DOHH2 (cell line): ENCODE data around the gene USP49.
"Not testable (repeated sequence)": the region's sequence is repeated elsewhere in the genome, so short reads cannot be mapped to it uniquely, and the experiment has no call there.

ENCODE experiments used
- EZH2phosphoT487 ChIP-seq: fragments of 200-600 bp; sonication (generic); IDR thresholded peaks from 2 replicates; pipeline ENCODE4 v1.6.1; 2017; ENCODE audit warnings: borderline replicate concordance, mild to moderate bottlenecking, antibody characterized with exemption, low read length, moderate library complexity, mixed read lengths
- TF ChIP-seq, protein P1 (sequence below): fragments of 200-600 bp; sonication (generic); IDR thresholded peaks from one replicate; pipeline ENCODE4 v1.5.1; 2014; ENCODE audit warnings: antibody characterized with exemption, mild to moderate bottlenecking, low read depth, low read length; ENCODE audit not compliant: poor library complexity, severe bottlenecking

DNA sequence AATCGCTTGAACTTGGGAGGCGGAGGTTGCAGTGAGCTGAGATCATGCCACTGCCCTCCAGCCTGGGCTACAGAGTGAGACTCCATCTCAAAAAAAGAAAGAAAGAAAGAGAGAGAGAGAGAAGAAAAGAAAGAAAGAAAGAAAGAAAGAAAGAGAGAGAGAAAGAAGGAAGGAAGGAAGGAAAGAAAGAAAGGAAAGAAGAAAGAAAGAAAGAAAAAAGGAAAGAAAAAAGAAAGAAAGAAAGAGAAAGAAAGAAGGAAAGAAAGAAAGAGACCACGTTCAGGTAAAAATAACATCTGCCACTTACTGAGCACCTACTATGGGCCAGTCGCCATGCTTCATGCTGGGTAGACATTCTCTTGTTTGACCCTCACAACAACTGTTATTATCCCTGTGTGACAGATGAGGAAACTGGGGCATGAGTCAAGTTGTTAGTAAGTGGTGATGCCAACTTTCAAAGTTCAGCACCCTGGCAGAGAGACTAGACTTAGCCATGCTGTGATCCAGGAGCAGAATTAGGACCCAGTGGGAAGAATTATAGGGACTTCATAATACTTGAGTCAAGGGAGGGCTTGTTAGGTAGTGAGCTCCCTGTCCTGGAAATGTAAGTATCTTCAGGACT, 129.0 kb downstream of the USP49 start:
- TF ChIP-seq, protein P1, sequence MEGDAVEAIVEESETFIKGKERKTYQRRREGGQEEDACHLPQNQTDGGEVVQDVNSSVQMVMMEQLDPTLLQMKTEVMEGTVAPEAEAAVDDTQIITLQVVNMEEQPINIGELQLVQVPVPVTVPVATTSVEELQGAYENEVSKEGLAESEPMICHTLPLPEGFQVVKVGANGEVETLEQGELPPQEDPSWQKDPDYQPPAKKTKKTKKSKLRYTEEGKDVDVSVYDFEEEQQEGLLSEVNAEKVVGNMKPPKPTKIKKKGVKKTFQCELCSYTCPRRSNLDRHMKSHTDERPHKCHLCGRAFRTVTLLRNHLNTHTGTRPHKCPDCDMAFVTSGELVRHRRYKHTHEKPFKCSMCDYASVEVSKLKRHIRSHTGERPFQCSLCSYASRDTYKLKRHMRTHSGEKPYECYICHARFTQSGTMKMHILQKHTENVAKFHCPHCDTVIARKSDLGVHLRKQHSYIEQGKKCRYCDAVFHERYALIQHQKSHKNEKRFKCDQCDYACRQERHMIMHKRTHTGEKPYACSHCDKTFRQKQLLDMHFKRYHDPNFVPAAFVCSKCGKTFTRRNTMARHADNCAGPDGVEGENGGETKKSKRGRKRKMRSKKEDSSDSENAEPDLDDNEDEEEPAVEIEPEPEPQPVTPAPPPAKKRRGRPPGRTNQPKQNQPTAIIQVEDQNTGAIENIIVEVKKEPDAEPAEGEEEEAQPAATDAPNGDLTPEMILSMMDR: not testable (repeated sequence)
- not testable (repeated sequence) for TF ChIP-seq EZH2phosphoT487
